Measurements from ENCODE around the gene HIC1. TPM values are rescaled to one million over a fixed set of nuclear protein-coding genes. Genes with fewer than 3 reads are reported as not detected.
A peak's percentile ranks its signal among the peaks of the same experiment; 100 is the strongest.

The HIC1 gene
- total RNA-seq, 4 donors from 2014 or later, result 3.6 to 26.8 (median 10.0) TPM

- TF ChIP-seq CTCF (IDR thresholded peaks at IDR 0.05; ENCODE audit: low read depth), result no peak
These were observed 52.1 kb downstream of the HIC1 start for GRCh38 chr17:2107050-2107449.

DNA sequence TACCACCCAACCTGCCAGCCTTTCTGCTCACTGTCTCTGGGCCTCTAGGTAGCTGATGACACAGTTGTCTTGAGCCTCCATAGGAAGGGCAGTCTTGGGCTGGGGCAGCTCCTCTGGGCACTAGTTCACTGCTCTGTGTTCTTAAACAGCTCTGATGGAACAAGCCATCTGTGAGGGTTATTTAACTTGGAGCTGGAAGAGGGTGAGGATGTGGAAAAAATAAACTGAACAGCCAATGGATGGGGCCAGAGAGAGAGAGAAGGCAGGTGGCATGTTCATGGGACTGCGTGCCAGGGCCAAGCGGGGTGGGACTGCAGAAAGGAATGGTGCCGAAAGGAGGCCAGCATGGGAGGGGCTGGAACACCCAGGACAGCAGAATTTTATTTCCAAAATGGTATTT lies 52.6 kb downstream of the HIC1 start:
- no peak for TF ChIP-seq CTCF (IDR thresholded peaks at IDR 0.05; ENCODE audit: low read depth)

- TF ChIP-seq CTCF (IDR thresholded peaks at IDR 0.05; ENCODE audit: low read depth), result no peak
These were observed 53.3 kb downstream of the HIC1 start for GRCh38 chr17:2108170-2108569.

DNA sequence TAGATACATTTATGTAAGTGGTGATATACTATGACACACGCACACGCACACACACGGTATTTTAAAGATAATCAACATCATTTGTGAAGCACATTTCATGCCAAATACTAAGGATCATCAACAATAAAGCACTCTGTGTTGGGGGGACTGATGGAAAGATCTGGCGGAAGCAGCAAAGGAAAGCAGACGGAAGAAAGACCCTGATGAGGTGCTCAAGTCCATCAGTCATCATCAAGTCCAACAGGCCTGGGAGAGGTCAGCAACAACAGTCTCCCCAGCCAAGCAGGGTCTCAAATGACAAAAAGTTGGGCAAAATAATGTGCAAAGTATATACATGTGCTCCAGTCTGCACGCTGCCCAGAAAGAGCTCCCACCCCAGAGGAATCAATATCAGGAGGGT lies 55.5 kb downstream of the HIC1 start:
- TF ChIP-seq CTCF (IDR thresholded peaks at IDR 0.05; ENCODE audit: low read depth), result no peak

DNA sequence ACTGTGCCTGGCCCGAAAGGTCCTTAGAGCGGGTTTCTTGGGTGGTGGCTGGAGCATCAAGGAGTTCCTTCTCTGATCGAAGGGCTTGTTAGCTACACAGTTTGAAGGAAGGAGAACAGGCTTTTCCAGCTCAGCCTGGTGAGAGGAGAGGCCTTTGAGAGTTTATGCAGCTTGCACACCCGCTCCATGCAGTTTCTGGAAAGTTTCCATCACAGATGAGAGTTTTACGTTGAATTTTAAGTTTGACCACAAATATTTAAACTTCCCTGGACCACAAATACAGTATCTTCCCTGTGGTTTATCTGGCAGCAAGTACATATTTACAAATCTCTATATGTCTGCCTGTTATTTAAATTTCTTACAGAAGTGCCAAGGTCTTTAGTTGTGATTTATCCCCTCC lies 56.8 kb downstream of the HIC1 start:
- TF ChIP-seq CTCF (IDR thresholded peaks at IDR 0.05; ENCODE audit: low read depth), result no peak

Small RNA genes within 50 kb of the gene (small RNA-seq; reads per million reads assigned to genes)
- gene AC090617.6, result not detected
- not detected for gene AC090617.9
- 31.3 reads per million, percentile 95 among the genes with 10 or more reads in this experiment for gene MIR132
- 10.0 reads per million, percentile 89 among the genes with 10 or more reads in this experiment for gene MIR212
- not detected for gene OVCA2

Other genes starting within 250 kb of the HIC1 start
- 10 to 100 TPM; 14.7 to 35.6 (median 19.8) TPM for gene SMYD4, start 225.2 kb upstream of the HIC1 start, total RNA-seq
- gene RPA1, start 225.1 kb upstream of the HIC1 start, total RNA-seq, result 10 to 100 TPM; 29.3 to 34.3 (median 31.1) TPM
- 10 to 100 TPM in 2 of 4 donors, 1 to 10 TPM in 2; 4.2 to 11.9 (median 9.8) TPM for gene RTN4RL1, start 29.8 kb upstream of the HIC1 start, total RNA-seq
- gene DPH1, start 24.9 kb upstream of the HIC1 start, total RNA-seq, result 10 to 100 TPM; 23.5 to 33.7 (median 25.0) TPM
- 10 to 100 TPM; 26.9 to 30.8 (median 29.5) TPM for gene OVCA2, start 13.1 kb upstream of the HIC1 start, total RNA-seq
- 10 to 100 TPM; 14.5 to 50.7 (median 19.4) TPM for gene SMG6, start 248.7 kb downstream of the HIC1 start, total RNA-seq
- gene SRR, start 248.8 kb downstream of the HIC1 start, total RNA-seq, result 10 to 100 TPM in 2 of 4 donors, 1 to 10 TPM in 2; 2.8 to 24.5 (median 12.5) TPM

Measured in subcutaneous adipose tissue (tissue), 4 donors.